Mesenchymal stem cell (in vitro differentiated cells and primary cell): Measurements from ENCODE around the gene CLASP2.

Source experiments
- DNase-seq: peaks from one replicate; pipeline ENCODE4 v3.0.0-alpha.2; 2013
- H2AFZ ChIP-seq: one replicate; pipeline ENCODE4 v1.6.1; 2013; ENCODE audit warnings: low read depth, mild to moderate bottlenecking, control low read depth, inconsistent platforms, low read length, moderate library complexity
- H2AK5ac ChIP-seq: 2 replicates; pipeline ENCODE4 v1.6.1; 2013; ENCODE audit warnings: low read length, moderate library complexity, mild to moderate bottlenecking, inconsistent platforms; ENCODE audit not compliant: severe bottlenecking
- H2BK120ac ChIP-seq: one replicate; pipeline ENCODE4 v1.6.1; 2013; ENCODE audit warnings: low read depth, mild to moderate bottlenecking, inconsistent platforms, low read length, moderate library complexity
- H2BK12ac ChIP-seq, 2 experiments: one replicate each; pipeline ENCODE4 v1.6.1; 2013; ENCODE audit warnings: inconsistent platforms in 2 of 2, low read length in 2 of 2, mild to moderate bottlenecking in 2 of 2, moderate library complexity in 2 of 2, control low read depth in 1 of 2
- H2BK15ac ChIP-seq: one replicate; pipeline ENCODE4 v1.6.1; 2013; ENCODE audit warnings: mild to moderate bottlenecking, low read depth, inconsistent platforms; ENCODE audit not compliant: poor library complexity, severe bottlenecking
- H2BK5ac ChIP-seq: 2 replicates; pipeline ENCODE4 v1.6.1; 2013; ENCODE audit warnings: low read depth, mild to moderate bottlenecking, low read length, control low read depth, inconsistent platforms; ENCODE audit not compliant: poor library complexity, severe bottlenecking
- H3K14ac ChIP-seq, 2 experiments: one replicate each; pipeline ENCODE4 v1.6.1; 2013; ENCODE audit warnings: inconsistent platforms in 2 of 2, low read length in 2 of 2, control low read depth in 1 of 2, mild to moderate bottlenecking in 1 of 2, moderate library complexity in 1 of 2
- H3K18ac ChIP-seq, 2 experiments: one replicate each; pipeline ENCODE4 v1.6.1; 2013; ENCODE audit warnings: inconsistent platforms in 2 of 2, low read length in 2 of 2, control low read depth in 1 of 2, low read depth in 1 of 2, mild to moderate bottlenecking in 1 of 2
- H3K23ac ChIP-seq, 2 experiments: one replicate each; pipeline ENCODE4 v1.6.1; 2013; ENCODE audit warnings: inconsistent platforms in 2 of 2, low read length in 2 of 2, mild to moderate bottlenecking in 2 of 2, moderate library complexity in 2 of 2, control low read depth in 1 of 2
- H3K27ac ChIP-seq: 2 replicates; pipeline ENCODE4 v1.5.1; 2013; ENCODE audit warnings: mild to moderate bottlenecking, moderate library complexity, low read length, control low read depth, inconsistent platforms; ENCODE audit not compliant: poor library complexity, severe bottlenecking
- H3K27me3 ChIP-seq, 2 experiments: 2 replicates each; pipeline versions ENCODE4 v1.6.1 to v1.7.0; 2013; ENCODE audit warnings: low read length in 2 of 2, mild to moderate bottlenecking in 2 of 2, moderate library complexity in 2 of 2, control low read depth in 1 of 2, inconsistent platforms in 1 of 2; ENCODE audit not compliant: control insufficient read depth in 1 of 2, insufficient read depth in 1 of 2
- H3K36me3 ChIP-seq, 2 experiments: 2 replicates each; pipeline versions ENCODE4 v1.6.1 to v1.7.0; 2013; ENCODE audit warnings: low read length in 2 of 2, control low read depth in 1 of 2, inconsistent platforms in 1 of 2, low read depth in 1 of 2, mild to moderate bottlenecking in 1 of 2; ENCODE audit not compliant: insufficient read depth in 2 of 2, control insufficient read depth in 1 of 2
- H3K4ac ChIP-seq, 2 experiments: one replicate each; pipeline ENCODE4 v1.6.1; 2013; ENCODE audit warnings: inconsistent platforms in 2 of 2, low read length in 2 of 2, mild to moderate bottlenecking in 2 of 2, moderate library complexity in 2 of 2, control low read depth in 1 of 2, low read depth in 1 of 2
- H3K4me1 ChIP-seq: 2 replicates; pipeline ENCODE4 v1.6.1; 2013; ENCODE audit warnings: low read depth, low read length, control low read depth; ENCODE audit not compliant: control insufficient read depth, insufficient read depth
- H3K4me2 ChIP-seq: 2 replicates; pipeline ENCODE4 v1.6.1; 2013; ENCODE audit warnings: low read length, mild to moderate bottlenecking, inconsistent platforms; ENCODE audit not compliant: poor library complexity, severe bottlenecking
- H3K4me3 ChIP-seq, 2 experiments: 2 replicates each; pipeline versions ENCODE4 v1.5.1 to v1.7.0; 2013; ENCODE audit warnings: low read length in 2 of 2, mild to moderate bottlenecking in 2 of 2, control low read depth in 1 of 2, low read depth in 1 of 2; ENCODE audit not compliant: insufficient read depth in 1 of 2
- H3K79me1 ChIP-seq: replicated peaks from 2 replicates; pipeline ENCODE4 v1.6.1; 2013; ENCODE audit warnings: mild to moderate bottlenecking, control low read depth, low read length, inconsistent platforms; ENCODE audit not compliant: poor library complexity, severe bottlenecking
- H3K9ac ChIP-seq: 2 replicates; pipeline ENCODE4 v1.7.0; 2013; ENCODE audit warnings: mild to moderate bottlenecking, low read length, moderate library complexity
- H3K9me3 ChIP-seq: 2 replicates; pipeline ENCODE4 v1.7.0; 2013; ENCODE audit warnings: mild to moderate bottlenecking, low read length; ENCODE audit not compliant: control insufficient read depth
- H4K8ac ChIP-seq: one replicate; pipeline ENCODE4 v1.6.1; 2013; ENCODE audit warnings: inconsistent platforms, mild to moderate bottlenecking, low read length, moderate library complexity
- H4K91ac ChIP-seq: one replicate; pipeline ENCODE4 v1.6.1; 2013; ENCODE audit warnings: mild to moderate bottlenecking, low read length, inconsistent platforms
- WGBS: methylation state at CpG from one replicate; pipeline ENCODE4 v1.1.7; 2013; ENCODE audit warnings: mixed read lengths; 5-methylcytosine and 5-hydroxymethylcytosine counted together

The CLASP2 gene

GRCh38 chr3:33521736-33522135 lies 196.3 kb downstream of the CLASP2 start:
- Histone ChIP-seq H2BK15ac (no peak overlapping the region), H4K8ac (no peak overlapping the region), H2BK12ac (no peak overlapping the region), H2AK5ac (no peak overlapping the region), H3K79me1 (peaks cover 6% of the 10 kb centered on the region), H3K36me3 (peaks cover 10 to 41% of the 10 kb centered on the region in 2 experiments), H3K9ac (no peak overlapping the region), H3K4ac (no peak overlapping the region), H3K27me3 (no peaks in the 10 kb centered on the region), H4K91ac (no peak overlapping the region), H2AFZ (no peak overlapping the region), H3K4me1 (no peaks in the 10 kb centered on the region), H3K4me3 (no peak overlapping the region), H3K9me3 (peaks cover 39% of the 10 kb centered on the region), H2BK5ac (no peak overlapping the region), H2BK120ac (no peak overlapping the region), H3K4me2 (no peak overlapping the region), H3K14ac (no peak overlapping the region), H3K23ac (no peak overlapping the region), H3K27ac (no peak overlapping the region), H3K18ac (no peak overlapping the region)
- WGBS, result 83% methylated on average over 1 of the region's 1 CpG
- DNase-seq, result no peak

- H2BK12ac ChIP-seq, result no peak overlapping the region
- no peak overlapping the region for H4K91ac ChIP-seq
- H2AFZ ChIP-seq, result no peak overlapping the region
- H3K23ac ChIP-seq, result no peak overlapping the region
- no peak overlapping the region for H3K9ac ChIP-seq
- H3K4me1 ChIP-seq, result no peaks in the 10 kb centered on the region
- no peak overlapping the region for H2BK15ac ChIP-seq
- H3K18ac ChIP-seq, result no peak overlapping the region
- no peak overlapping the region for H2BK5ac ChIP-seq
- no peak overlapping the region for H3K4me2 ChIP-seq
- WGBS, result 94% methylated on average over 3 of the region's 6 CpGs
- DNase-seq, result no peak
- H2AK5ac ChIP-seq, result no peak overlapping the region
- H3K9me3 ChIP-seq, result no peaks in the 10 kb centered on the region
- no peaks in the 10 kb centered on the region for H3K79me1 ChIP-seq
- H3K4me3 ChIP-seq, result no peak overlapping the region
- H3K4ac ChIP-seq, result no peak overlapping the region
- no peaks in the 10 kb centered on the region for H3K27me3 ChIP-seq
- H2BK120ac ChIP-seq, result no peak overlapping the region
- H4K8ac ChIP-seq, result no peak overlapping the region
- H3K36me3 ChIP-seq, result peaks cover 8 to 28% of the 10 kb centered on the region in 2 experiments
- H3K14ac ChIP-seq, result no peak overlapping the region
- H3K27ac ChIP-seq, result no peak overlapping the region
These were observed 204.7 kb downstream of the CLASP2 start for GRCh38 chr3:33513262-33513863.

GRCh38 chr3:33505027-33505426 lies 213.0 kb downstream of the CLASP2 start:
- Histone ChIP-seq H3K4me3 (no peak overlapping the region), H3K4me1 (no peaks in the 10 kb centered on the region), H2BK5ac (no peak overlapping the region), H3K18ac (no peak overlapping the region), H3K79me1 (peaks cover 2% of the 10 kb centered on the region), H4K8ac (no peak overlapping the region), H2AK5ac (no peak overlapping the region), H4K91ac (no peak overlapping the region), H3K27me3 (no peaks in the 10 kb centered on the region), H3K9me3 (peaks cover 6% of the 10 kb centered on the region), H2BK12ac (no peak overlapping the region), H3K4me2 (no peak overlapping the region), H3K27ac (no peak overlapping the region), H2AFZ (no peak overlapping the region), H2BK120ac (no peak overlapping the region), H2BK15ac (no peak overlapping the region), H3K9ac (no peak overlapping the region), H3K4ac (no peak overlapping the region), H3K23ac (no peak overlapping the region), H3K14ac (no peak overlapping the region), H3K36me3 (peaks cover 11 to 53% of the 10 kb centered on the region in 2 experiments)
- no peak for DNase-seq

GRCh38 chr3:33496449-33496848 lies 221.6 kb downstream of the CLASP2 start:
- no peak overlapping the region for H3K4me2 ChIP-seq
- H4K8ac ChIP-seq, result no peak overlapping the region
- no peak for DNase-seq
- H3K9me3 ChIP-seq, result no peaks in the 10 kb centered on the region
- peaks cover 3 to 32% of the 10 kb centered on the region in 2 experiments for H3K36me3 ChIP-seq
- no peak overlapping the region for H3K9ac ChIP-seq
- H2BK15ac ChIP-seq, result no peak overlapping the region
- H3K27ac ChIP-seq, result no peak overlapping the region
- H2BK12ac ChIP-seq, result no peak overlapping the region
- H2AK5ac ChIP-seq, result no peak overlapping the region
- no peaks in the 10 kb centered on the region for H3K27me3 ChIP-seq
- H2AFZ ChIP-seq, result no peak overlapping the region
- no peak overlapping the region for H4K91ac ChIP-seq
- H3K4me3 ChIP-seq, result no peak overlapping the region
- H2BK120ac ChIP-seq, result no peak overlapping the region
- no peak overlapping the region for H2BK5ac ChIP-seq
- H3K23ac ChIP-seq, result no peak overlapping the region
- H3K14ac ChIP-seq, result no peak overlapping the region
- H3K4ac ChIP-seq, result no peak overlapping the region
- H3K4me1 ChIP-seq, result no peaks in the 10 kb centered on the region
- H3K18ac ChIP-seq, result no peak overlapping the region
- no CpG with 5 or more reads among the region's 2 CpGs for WGBS
- no peaks in the 10 kb centered on the region for H3K79me1 ChIP-seq
